HG02571 (cell line): ENCODE data around the gene PGAM2.
"Not testable (repeated sequence)": the region's sequence is repeated elsewhere in the genome, so short reads cannot be mapped to it uniquely, and the experiment has no call there.

Source experiments
- ATAC-seq: cut with Tn5 transposase; IDR thresholded peaks from one replicate; pipeline ENCODE4 v1.9.1; 2021; ENCODE audit warnings: mild to moderate bottlenecking, moderate library complexity; ENCODE audit not compliant: unreplicated experiment

PGAM2 gene

DNA sequence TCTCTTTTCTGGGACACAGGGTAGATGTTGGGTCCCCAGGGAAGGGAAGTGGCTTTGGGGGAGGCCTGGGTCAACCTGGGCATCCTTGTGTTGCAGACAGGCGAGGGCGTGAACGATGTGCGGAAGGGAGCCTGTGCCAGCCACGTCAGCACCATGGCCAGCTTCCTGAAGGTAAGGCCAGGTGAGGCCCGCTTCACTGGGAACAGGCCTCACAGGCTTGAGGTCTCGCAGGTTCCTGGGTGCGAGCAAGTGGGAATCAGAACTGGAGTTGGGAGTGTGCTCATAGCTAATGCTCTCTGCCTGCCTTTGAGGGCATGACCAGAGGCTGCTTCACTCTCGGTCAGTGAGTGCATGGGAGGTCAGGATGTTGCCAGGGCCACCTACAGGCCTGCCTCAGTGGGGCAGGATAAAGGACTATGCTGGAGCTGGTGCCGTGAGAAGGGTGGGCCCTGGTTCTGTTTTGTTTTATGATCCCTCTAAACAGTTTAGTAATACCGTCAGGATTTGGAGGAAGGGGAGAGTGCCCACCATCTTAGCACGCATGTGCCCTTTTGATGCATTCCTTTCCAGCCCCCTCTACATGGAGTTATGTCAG is 12.5 kb downstream of the PGAM2 start:
- no peak for ATAC-seq

DNA sequence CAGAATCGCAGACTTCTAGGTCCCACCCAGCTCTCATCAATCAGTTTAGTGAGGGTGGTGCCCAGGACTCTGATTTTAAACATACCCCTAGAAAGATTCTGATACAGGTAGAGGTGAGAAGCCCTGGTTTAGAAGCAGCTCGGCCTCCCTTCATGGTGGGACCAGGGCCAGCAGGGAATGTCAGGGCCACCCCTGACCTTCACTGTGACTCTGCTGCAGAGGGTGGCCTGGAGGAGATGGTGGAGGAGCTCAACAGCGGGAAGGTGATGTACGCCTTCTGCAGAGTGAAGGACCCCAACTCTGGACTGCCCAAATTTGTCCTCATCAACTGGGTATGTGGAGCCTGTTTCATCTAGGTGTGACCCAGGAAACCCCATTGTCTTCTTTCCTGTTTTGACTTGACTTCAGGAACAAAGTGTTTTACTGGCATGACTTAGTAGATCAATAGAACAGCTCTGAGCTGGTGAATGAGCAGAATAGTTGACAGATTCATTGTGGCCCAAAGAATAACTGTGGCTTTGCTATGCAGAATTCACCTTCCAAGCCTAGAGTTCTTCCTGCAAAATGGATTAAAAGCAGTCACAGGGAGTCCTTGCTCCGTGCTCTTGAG is 13.7 kb downstream of the PGAM2 start:
- ATAC-seq = no peak

DNA sequence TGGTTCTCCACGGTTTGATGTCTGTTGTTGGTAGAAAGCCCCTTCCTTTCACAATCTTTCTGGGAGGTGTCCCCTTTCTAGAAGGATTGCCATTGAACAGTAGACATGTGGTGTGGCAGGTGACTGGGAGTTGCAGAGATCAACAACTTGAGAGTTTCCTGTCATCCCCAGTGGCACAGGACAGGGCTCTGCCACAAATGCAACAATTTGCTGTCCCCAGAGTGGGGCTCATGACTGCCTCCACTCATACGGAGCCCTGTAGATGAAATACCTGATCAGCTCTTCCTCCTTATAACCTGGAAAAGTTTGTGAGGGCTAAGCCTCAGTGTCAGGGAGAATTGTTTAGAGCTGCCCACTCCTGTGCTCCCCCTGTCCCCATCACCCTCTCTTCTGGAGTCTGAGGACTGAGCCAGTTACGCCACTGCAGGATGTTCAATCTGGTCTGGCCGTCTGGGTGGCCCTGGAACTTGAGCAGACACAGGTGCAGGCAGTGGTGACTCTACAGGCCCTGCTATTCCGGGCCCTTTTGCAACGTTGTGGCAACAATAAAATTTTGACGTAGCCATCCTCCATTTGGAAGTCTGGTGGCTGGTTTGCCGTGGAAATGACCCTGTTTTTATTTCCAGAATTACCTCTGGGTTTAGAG is 14.3 kb downstream of the PGAM2 start:
- ATAC-seq = no peak

DNA sequence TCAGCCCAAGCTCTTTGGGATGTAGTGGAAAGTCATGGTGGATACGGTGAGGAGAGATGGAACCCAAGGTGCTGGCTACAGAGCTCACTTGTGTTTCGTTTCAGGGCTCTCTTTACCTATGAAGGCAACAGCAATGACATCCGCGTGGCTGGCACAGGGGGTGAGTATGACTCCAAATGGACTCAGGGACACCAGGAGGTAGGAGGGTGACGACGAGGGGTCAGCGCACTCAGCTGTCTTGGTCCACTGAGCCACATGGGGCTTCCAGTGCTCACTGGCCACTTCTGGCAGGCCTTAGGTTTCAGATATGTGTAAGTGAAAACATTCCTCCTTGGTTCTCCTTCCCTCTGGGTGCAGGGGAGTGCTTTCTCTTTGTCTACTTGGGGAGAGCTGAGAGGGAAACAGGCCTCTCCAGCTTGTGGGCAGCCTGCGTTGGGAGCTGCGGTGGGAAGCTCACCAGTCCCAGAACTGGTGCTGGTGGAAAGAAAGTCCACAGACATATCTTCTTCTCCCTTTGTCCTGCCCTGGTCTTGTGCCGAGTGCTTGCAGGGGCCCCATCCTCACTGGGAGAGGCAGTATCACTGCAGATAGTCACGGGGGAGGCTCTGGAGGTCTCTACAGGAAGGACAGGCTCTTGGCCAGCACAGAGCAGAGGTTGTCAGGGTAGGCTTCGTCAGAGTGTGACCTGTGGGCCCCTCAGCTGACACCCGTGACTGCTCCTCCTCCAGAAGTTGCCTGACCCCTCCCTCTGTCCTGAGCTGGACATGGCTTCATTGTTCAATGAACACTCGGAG is 15.0 kb downstream of the PGAM2 start:
- ATAC-seq = no peak

DNA sequence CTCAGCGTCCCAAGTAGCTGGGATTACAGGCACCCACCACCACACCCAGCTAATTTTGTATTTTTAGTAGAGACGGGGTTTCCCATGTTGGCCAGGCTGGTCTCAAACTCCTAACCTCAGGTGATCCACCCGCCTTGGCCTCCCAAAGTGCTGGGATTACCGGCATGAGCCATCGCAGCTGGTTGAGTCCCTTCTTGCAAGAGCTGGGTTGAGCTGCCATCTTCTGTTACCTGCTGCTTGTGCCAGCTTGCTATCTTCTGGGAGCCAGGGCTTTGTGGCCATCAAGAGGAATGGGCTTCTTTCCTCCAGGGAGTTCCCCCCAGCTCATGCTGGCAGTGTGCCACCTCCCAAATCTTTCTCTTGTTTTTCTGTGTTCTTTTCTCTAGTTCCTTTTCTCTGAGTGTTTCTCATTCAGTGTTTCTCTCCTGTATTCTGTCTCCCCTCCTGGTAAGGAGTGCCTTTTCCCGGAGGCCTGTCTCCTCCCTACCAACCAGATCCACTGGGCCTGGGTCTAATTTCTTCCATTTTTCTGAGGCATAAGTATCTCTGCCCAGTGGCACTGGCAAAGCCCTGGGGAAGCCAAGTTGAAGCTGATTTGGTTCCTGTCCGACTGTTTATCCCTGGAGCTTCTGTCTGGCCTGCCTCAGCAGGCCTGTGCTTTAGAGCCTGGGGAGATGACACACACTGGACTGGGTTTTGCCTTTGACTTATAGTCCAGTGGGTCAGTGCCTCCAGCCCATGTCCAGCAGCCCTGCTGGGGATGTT is 17.2 kb downstream of the PGAM2 start:
- ATAC-seq = no peak

DNA sequence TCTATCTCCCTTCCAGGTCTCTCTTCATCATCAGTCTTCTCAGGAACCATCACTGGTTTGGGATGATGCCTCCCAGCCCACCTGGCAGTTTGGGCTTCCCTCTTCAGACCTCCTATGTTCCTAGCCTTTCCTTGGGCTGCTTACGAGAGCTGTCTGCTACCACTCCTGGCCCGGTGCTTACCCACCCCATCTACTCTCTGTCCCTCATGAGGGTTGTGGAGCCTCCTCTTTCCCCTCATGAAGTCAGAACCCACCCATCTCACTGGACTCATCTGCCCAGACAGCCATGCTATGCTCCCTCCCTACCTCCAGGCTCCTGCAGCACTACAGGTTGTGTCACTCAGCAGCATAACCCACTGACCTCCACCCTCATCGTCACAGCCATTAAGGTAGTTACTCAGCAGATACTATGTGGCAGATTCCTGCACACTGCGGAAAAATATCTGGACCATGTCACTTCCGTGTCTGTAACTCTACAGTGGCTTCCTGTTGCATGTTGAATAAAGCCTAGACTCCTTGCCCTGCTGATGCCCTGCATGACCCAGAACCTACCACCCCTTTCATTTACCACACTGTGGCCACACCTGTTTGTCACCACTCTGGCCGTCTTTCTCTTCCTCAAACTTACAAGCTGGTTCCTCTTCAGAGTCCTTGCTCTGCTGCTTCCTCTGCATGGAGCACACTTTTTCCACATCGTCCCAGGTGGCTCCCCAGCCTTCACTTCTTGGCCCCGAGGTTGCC is 18.9 kb downstream of the PGAM2 start:
- ATAC-seq = no peak

DNA sequence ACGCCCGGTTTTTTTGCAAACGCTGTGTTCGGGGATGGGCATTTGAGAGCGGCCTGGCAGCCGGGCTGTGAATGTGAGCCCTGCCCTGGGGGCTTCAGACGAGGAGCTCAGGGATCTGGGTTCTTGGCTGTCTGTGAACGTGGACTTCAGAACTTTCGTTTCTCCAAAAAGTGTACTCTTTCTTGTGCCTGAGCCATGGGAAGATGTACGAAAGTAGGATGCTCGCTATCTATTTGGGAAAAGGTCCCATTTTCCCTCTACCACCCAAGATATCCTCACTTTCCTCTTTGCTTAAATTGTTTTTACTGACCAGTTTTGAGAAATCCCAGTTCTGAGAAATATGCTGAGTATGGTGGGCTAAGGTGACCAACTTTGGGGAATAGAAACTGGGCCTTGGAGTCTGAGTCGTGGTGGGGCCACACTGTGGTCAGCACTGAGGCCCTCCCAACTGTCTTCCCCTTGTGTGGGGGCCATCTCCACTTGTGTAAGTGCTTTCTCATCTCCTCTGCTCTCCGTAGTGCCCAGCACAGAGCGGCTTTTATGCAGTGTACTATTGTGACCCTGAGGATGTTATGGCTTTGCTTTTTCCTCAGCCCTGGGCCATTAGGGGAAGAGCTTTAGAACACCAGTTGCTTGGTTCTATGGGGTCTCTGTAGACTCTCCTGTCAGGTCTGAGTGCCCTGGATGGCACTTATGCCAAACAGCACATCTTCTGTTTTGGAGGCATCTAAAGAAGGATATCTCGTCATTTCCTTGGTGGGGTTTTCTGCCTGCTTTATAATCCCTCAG is 19.9 kb downstream of the PGAM2 start:
- peak; percentile 11 for ATAC-seq

DNA sequence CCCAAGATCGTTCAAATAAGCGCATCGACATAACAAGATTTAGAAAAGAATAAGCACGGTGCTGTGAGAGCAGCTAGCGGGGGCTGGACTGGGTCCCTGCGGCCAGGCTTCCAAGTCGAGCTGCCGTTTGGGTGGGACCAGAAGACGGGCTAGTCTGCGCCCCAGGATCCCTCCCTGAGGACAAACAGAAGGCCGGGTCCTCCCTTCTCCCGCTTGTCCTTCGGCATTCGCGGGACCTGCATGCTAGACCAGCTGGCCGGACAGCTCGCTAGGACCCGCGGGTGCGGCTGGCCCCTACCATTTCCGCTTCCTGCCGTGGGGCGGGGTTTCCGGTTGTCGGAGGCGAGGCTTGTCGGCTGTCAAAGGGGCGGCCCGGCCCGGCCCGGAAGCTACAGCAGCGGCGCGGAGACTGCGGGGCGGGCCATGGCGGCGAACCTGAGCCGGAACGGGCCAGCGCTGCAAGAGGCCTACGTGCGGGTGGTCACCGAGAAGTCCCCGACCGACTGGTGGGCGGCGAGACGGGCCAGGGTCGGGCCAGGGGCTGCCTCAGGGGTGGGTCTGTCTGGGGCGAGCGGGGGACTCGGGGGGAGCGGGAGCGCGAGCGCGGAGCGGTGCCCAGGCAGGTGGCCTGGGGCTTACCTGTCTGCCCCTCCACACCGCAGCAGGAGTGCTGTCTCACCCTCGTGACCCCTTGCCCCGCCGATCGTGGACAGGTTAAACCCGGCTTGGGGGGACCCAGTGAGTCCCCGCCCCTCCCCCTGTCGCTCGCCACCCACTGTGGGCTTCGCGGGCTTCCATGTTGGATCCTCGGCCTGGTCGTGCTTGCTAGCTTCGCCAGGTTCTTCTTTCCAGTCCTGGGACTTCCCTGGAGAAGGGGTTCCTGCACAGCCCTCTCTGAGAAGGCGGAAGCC is 20.8 kb downstream of the PGAM2 start, which contains the start of gene DBNL:
TSS of gene DBNL (plus strand) at position 388 of the 911 bp plus-strand sequence. CDS start at position 424, 36 bp downstream.
- peak; percentile 68 for ATAC-seq

DNA sequence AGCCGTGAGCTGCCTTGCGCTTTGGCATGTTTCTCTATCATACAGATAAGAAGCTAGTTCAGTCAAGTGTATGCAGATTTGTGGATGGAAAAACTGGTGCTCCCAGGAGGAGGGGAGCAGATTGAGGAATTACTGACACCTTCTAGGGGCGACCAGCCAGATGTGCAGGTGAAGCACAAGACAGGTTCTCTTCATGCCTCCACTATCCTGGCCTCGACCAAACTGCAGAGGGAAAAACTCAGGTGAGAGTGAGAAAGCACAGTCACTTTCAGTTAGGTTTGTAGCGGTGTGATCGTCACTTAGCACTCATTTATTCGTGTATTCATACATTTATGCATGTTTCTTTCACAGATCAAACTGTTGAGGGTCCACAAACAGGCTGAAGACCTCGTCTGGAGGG is 21.5 kb downstream of the PGAM2 start:
- no peak for ATAC-seq

DNA sequence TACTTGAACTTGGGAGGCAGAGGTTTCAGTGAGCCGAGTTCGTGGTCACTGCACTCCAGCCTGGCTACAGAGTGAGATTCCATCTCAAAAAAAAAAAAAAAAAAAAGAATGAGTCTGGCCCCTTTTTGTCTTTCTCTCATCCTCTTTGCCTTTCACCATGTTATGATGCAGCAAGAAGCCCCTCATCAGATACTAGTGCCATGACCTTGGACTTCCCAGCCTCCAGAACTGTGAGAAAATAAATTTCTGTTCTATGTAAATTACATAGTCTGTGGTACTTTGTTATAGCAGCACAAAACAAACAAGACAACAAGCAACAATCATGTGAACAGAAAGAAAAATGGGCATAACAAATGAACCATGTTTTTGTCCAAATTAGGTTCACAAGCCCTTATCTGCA is 23.1 kb downstream of the PGAM2 start:
- no peak for ATAC-seq

DNA sequence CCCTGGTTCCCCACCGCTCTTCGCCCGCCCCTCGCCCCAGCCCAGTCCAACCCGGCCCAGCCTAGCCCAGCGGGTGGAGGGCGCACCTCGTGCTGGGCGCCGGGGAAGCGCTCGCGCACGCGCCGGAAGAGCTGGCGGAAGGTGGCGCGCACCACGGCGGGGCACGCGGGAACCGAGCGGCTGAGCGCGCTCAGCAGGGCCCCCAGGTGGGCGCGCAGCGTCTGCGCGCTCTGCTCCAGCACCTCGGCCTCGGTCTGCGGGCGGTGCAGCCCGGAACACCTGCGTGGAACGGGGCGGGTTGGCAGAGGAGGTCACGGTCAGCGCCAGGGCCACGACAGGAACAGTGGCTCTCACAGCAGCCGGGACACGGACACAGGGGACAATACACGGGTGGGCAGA is 24.9 kb downstream of the PGAM2 start:
- peak; percentile 33 for ATAC-seq

DNA sequence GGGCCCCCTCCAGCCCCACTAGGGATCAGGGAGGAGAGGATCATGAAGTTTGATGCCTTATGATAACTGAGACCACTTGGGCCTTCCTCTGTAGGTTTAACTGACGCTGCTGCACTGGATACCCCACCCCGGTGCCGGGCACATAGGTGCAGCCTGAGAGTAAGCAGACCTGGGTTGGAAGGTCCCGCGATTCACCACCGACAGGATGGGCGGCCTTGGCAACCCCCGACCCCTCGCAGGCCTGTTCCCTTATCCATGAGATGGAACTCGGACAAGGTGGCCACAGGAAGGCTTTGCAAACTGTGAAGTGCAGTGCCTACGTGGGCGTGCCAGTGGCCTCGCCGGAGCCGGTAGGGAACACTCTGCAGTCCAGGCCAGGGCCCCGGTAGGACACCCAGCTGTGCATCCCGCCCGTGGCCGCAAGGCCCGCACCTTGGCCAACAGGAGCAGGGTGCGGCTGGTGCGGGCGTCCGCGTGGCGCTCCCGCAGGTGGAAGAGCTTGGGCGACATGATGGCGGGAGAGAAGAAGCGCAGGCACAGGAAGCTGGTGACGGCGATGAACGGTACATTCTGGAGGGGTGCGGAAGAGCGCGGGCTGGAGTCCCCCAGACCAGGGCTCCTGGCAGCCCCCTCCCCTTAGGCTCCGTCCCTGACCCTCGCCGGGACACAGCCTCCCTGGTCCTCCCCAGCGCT is 25.4 kb downstream of the PGAM2 start:
- ATAC-seq = peak; percentile 0

DNA sequence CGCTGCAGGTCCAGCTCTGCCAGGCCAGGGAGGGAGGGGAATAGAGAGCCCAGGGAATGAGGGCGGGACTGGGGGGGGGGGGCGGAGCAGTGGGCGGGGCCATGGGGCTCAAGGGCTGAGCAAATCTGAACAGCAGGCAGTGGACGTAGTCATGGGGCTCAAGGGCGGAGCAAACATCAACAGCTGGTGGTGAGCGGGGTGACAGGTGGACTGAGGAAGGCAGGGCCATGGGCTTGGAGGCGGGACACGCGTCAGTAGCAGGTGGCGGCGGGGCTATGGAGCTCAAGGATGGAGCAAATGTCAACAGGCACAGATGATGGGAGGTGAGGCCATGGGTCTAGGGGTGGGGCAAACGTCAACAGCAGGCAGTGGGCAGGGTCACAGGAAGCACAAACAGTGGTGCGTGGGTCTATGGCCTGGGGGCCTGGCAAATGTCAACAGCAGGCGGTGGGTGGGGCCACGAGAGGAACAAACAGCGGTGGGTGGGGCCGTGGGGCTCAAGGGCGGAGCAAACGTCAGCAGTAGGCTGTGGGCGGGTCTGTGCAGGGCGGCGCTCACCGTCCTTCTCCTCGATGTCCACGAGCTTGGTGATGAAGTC is 26.3 kb downstream of the PGAM2 start:
- ATAC-seq = peak; percentile 63

DNA sequence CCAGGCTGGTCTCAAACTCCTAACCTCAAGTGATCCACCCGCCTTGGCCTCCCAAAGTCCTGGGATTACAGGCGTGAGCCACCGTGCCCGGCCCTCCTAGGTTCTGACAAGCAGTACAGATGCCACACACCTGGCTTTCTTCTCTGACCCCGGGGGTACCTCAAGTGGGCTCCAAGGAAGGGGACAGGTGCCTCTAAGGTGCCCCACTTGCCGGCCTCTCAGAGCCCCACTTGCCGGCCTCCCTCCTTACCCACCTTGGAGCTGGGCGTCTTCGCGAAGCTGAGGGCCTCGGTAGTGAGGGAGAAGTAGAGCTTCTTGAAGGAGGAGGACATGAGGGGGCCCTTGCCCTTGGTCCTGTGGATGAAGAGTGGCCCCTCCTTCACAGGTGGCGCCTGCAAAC is 26.8 kb downstream of the PGAM2 start:
- not testable (repeated sequence) for ATAC-seq

DNA sequence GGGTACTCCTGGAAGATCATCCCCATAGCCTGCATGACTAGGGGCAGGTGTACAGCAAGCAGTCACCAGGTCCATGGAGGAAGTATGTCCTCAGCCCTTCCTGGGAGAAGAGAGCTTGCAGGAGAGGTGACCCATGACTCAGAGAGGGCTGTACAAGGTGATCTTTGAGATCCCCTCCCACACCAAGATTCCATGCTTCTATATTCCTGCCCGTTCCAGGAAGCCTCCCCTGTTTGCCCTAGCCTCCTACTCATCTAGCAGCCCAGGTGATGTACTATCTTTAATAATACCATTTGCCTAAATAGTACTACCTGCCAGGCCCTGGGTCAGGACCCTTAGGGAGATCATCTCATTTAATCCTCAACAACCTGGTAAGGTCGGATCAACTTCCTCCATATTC is 27.4 kb downstream of the PGAM2 start:
- ATAC-seq = not testable (repeated sequence)

DNA sequence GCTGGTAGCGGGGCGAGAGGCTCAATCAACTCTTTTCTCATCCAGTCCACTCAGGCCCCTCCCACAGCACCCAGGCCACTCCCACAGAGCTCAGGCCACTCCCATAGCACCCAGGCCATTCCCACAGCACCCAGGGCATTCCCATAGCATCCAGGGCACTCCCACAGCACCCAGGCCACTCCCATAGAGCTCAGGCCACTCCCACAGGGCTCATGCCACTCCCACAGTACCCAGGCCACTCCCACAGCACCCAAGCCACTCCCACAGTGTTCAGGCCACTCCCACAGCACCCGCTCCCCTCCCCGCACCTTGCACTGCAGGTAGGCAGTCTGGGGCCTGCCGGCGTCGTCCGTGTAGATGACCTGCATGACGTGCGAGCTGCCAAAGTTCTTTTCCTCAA is 29.0 kb downstream of the PGAM2 start:
- ATAC-seq = not testable (repeated sequence)
